NCI-H1092 treated with DMSO at 0.1 percent for 48 hours (cell line): Measurements from ENCODE around the gene TMEM179B.
"Not testable (repeated sequence)": the region's sequence is repeated elsewhere in the genome, so short reads cannot be mapped to it uniquely, and the experiment has no call there.

ENCODE experiments used
- DNase-seq: peaks from one replicate; lab custom pipeline; 2025; lab: John Stamatoyannopoulos, UW

Gene TMEM179B

GRCh38 chr11:62787005-62787759 is at the start of gene TMEM179B:
Gene TMEM179B, plus strand, starts transcription at chr11:62787402. Its CDS starts 30 bp downstream, at chr11:62787432.
- peak; percentile 98 for DNase-seq

DNA sequence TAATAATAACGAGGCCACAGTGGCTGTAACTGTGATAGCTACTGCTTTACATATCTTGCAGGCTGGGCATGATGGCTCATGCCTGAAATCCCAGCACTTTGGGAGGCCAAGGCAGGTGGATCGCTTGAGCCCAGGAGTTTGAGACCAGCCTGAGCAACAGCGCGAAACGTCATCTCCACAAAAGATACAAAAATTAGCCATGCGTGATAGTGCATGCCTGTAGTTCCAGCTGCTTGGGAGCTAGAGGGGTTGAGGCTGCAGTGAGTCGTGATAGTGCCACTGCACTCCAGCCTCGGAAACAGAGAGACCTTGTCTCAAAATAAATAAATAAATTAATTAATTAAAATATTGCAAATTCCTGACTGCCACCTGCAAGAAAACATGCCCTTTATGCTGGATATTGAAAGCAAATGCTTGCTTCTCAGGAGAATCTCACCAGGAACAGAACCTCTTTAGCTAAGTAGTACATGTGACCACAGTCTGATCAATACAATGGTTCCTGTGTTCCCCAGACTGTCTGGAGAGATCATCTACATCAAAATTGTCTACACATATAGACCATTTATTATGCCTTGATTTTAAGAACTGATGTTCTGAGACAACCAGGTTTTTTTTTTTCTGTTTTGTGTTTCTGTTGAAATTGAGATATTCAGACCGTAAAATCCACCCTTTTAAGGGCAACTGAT is 39.6 kb upstream of the TMEM179B start:
- no peak for DNase-seq

DNA sequence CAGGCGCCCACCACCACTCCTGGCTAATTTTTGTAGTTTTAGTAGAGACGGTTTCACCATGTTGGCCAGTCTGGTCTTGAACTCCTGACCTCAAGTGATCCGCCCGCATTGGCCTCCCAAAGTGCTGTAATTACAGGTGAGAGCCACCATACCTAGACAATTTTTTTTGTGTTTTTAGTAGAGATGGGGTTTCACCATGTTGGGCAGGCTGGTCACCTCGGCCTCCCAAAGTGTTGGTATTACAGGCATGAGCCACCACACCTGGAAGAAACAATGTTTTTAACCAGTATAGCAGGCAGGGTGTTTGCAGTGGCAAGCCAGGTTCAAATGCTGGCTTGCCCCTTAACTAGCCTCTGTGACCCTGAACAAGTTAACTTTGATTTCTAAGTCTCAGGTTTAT is 37.3 kb upstream of the TMEM179B start:
- not testable (repeated sequence) for DNase-seq

DNA sequence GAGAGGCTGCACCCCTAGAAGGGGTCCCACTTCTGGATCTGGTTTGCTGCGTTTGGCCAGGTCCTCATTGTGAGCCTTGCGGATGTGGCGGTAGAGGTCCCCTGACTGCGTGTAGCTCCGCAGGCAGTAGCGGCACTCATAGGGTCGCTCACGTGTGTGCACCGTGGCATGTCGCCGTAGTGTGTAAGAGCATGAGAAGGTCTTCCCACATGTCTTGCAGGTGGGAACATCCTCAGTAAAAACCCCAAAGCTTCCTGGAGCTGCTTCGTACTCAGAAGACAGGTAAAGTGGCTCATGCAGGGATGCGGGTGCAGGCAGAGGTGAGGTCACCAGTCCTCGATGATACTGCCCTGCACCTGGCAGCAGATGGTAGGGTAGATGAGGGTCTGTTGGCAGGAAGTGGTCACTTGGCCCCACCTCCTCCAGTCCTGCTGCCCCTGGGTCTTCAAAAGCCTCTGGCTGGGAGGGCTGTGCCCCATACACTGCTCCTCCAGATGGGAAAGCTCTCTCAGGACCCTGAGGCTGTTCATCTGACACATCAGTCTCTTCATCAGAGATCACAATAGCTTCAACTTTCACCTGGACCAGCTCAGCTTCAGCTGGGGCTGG is 34.9 kb upstream of the TMEM179B start:
- DNase-seq, result no peak

GRCh38 chr11:62752994-62753735 is 34.0 kb upstream of the TMEM179B start:
- no peak for DNase-seq

GRCh38 chr11:62753736-62754603 is 33.2 kb upstream of the TMEM179B start, which contains the start of gene ZBTB3:
Gene ZBTB3, minus strand, starts transcription at chr11:62754160. Its CDS starts 496 bp downstream, at chr11:62753664.
- DNase-seq, result peak; percentile 100

DNA sequence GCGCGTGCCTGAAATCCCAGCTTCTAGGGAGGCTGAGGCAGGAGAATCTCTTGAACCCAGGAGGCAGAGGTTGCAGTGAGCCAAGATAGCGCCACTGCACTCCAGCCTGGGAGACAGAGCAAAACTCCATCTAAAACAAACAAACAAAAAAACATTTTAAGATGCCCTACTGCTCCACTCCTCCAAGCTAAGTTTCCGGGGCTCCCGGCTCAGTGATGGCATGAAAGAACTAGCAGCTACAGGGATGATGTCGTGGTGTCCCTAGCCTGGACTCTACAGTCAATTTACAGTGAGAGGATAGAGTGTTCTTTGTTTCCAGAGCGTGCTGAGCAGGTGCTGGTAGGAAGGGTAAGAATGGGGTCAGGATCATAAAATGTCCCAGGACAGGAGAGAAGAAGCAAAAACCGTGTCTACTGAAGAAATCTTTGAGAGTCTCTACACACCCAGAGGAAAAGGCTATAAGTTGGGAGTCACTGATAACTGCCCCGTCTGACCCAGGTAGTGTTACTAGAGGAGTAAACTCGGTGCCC is 32.1 kb upstream of the TMEM179B start:
- DNase-seq, result no peak

DNA sequence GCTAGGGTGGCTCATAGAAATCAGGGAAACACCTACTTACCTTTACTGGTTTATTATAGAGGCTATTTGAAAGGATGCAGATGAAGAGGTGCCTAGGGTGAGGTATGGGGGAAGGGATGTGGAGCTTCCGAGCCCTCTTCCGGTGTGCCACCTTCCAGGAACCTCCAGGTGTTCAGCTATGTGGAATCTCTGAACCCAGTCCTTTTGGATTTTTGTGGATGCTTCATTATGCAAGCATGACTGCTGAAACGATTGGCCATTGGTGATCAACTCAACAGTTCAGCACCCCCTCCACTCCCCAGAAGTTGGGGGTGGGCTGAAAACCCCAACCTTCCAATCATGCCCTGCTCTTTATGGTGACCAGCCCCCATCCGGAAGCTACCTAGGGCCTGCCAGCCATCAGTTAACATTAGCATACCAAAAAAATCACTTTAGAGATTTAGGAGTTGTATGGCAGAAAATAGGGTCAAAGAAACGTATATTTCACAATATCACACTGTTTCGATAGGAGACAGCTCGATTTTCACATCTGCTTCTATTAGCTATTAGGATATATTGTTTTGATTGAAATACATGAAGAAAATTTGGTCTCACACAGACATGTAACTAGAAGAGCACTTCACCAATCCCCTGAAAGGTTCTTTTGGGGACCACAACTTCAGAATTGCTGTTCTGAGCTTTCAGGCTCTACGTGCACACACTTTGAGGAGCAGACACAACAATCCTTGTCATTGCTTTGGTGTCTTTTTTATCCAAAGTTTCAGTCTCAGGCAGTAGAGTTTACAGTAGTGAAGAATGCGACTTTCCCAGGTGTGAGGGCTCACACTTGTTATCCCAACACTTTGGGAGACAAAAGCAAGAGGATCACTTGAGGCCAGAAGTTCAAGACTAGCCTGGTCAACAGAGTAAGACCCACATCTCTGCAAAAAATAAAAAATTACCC is 29.1 kb upstream of the TMEM179B start:
- no peak for DNase-seq

DNA sequence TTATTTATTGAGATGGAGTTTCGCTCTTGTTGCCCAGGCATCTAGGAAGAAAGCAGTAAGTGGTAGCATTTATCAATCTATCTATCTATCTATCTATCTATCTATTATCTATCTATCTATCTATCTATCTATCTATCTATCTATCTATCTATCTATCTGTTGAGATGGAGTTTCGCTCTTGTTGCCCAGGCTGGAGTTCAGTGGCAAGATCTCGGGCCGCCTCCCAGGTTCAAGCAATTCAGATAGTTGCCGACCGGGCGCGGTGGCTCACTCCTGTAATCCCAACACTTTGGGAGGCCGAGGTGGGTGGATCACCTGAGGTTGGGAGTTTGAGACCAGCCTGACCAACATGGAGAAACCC is 26.4 kb upstream of the TMEM179B start:
- DNase-seq, result not testable (repeated sequence)

GRCh38 chr11:62770778-62771143 is 16.4 kb upstream of the TMEM179B start:
- DNase-seq, result no peak

DNA sequence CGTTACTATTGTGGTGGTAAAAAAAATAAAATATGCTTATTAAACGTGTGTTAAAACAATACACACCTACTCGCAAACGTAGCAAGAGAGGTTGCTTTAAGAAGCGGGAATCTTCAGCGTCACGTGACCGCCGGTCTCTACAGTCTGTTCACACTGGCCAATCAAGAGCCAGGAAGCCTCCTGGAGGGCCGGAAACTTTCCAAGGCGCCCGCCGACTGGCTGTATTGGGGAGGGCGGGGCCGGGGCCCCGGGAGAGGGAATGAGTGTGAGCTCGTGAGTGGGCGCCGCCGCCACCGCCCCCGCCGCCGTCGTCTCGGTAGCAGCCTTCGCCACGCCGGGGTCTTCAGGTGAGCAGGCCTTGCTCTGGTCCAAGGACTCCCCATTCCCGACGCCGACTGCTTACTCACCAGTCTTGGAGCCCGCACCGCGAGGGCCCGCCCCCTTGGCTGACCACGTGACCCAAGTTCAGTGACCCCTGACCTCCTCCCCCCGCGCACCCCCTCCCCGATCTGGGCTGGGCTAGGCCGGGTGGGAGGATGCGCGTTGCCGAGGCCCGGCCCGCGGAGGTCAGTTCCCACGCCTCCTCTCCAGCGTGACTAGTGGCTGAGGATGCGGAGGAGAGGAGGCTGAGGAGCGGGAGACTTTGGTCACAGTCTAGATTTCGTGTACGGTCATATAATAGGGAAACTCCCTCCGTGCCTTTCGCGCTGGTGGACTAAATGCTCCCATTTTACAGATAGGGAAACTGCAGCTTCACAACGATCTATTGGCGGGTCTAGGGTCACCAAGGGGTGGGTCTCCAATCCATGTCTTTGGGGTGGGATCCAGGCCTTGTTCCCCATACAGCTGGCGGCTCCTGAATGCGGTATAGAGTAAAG is 15.8 kb upstream of the TMEM179B start, which contains the start of gene TAF6L:
Gene TAF6L (plus strand): TSS at position 253 of the 878 bp plus-strand sequence. CDS start 4,388 bp downstream, outside the sequence.
- peak; percentile 98 for DNase-seq

GRCh38 chr11:62774407-62774806 is 12.8 kb upstream of the TMEM179B start:
- no peak for DNase-seq

- DNase-seq, result no peak
These were observed 11.6 kb upstream of the TMEM179B start for GRCh38 chr11:62775646-62776045.

- no peak for DNase-seq
These were observed 9.8 kb upstream of the TMEM179B start for GRCh38 chr11:62777389-62777788.

DNA sequence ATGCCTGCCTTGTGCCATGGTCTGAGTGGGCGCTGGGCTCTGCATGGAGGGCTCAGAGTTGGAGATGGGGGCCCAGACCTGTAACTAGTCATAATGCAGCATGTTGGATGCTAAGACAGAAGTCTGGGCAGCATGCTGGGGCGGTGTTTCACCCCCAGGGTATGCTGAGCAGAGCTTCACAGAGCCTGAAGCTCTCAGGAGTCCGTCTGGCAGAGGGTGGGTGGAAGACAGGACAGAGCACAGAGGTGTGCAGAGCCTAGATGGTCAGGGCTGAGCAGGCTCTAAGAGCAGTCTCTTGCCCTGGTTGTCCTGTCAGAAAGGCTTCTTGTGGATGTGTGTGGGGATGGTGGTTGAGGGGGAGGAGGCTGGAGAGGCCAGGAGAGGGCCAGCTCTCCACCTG is 8.8 kb upstream of the TMEM179B start:
- DNase-seq, result no peak

- DNase-seq, result no peak
These were observed 4.4 kb upstream of the TMEM179B start for GRCh38 chr11:62782753-62783152.

GRCh38 chr11:62786318-62787004 is 741 bp upstream of the TMEM179B start:
- peak; percentile 81 for DNase-seq

DNA sequence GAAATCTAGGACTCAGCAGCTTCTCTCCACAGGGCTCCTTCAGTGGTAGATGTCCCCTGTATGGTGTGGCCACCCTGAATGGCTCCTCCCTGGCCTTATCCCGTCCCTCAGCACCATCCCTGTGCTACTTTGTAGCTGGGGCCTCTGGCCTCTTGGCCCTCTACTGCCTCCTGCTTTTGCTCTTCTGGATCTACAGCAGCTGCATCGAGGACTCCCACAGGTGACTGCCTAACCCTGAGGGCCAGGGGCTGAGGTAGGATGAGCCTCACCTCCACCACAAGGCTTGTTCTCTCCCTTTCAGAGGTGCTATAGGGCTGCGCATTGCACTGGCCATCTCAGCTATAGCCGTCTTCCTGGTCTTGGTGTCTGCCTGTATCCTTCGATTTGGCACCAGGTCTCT is 1.8 kb downstream of the TMEM179B start:
- no peak for DNase-seq
